Bone marrow (tissue), 2 donors: ENCODE measurements around the gene GPR146.
"Not testable (repeated sequence)": the region's sequence is repeated elsewhere in the genome, so short reads cannot be mapped to it uniquely, and the experiment has no call there.

Source experiments
- DNase-seq, 2 donors: peaks; one replicate each; lab custom pipeline; 2025; lab: John Stamatoyannopoulos, UW

The GPR146 gene

GRCh38 chr7:1044189-1045068, at the start of gene GPR146:
TSS of gene GPR146 (plus strand) at chr7:1044546. CDS start at chr7:1057516, 12,970 bp downstream.
- peak; percentile 65 to 89 for DNase-seq

- DNase-seq, result no peak
Measured at GRCh38 chr7:994592-995308, 49.6 kb upstream of the GPR146 start.

GRCh38 chr7:995571-995970, 48.8 kb upstream of the GPR146 start:
- DNase-seq, result no peak

DNA sequence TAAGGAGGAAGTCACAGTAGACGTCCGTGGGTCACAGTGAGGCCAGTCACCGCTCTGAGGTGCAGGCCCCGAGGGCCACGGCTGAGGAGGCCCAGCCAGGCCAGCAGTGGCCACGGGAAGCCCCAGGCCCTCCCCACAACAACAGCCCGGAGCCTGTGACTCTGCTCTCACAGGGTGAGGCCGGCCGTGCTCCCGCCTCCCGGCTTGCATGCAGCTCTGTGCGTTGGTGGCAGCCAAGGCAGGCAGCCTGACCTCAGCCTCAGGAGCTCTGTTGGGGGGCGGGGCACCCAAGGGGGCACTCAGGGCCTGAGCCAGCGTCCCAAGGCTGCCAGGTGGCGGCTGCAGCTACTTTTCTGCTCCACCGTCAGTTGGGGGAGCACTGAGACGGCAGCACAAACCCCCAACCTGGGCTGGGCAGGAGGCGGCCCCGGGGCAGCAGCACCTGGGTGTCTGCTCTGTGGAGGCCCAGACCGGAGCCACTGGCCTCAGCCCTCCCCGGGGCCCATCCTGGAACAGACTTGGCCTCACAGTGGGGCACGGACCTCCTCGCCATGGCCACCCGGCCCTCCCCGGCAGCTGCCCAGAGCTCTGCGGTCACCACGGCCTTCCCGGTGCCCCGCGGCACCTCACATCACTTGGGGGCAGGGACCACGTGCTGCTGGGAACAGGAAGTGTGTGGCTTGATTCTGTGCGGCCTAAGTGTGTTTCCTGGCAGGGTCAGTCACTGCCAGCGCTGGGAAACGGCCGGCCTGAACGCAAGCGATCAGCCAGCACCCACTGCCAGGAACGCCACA, 48.1 kb upstream of the GPR146 start:
- no peak for DNase-seq

DNA sequence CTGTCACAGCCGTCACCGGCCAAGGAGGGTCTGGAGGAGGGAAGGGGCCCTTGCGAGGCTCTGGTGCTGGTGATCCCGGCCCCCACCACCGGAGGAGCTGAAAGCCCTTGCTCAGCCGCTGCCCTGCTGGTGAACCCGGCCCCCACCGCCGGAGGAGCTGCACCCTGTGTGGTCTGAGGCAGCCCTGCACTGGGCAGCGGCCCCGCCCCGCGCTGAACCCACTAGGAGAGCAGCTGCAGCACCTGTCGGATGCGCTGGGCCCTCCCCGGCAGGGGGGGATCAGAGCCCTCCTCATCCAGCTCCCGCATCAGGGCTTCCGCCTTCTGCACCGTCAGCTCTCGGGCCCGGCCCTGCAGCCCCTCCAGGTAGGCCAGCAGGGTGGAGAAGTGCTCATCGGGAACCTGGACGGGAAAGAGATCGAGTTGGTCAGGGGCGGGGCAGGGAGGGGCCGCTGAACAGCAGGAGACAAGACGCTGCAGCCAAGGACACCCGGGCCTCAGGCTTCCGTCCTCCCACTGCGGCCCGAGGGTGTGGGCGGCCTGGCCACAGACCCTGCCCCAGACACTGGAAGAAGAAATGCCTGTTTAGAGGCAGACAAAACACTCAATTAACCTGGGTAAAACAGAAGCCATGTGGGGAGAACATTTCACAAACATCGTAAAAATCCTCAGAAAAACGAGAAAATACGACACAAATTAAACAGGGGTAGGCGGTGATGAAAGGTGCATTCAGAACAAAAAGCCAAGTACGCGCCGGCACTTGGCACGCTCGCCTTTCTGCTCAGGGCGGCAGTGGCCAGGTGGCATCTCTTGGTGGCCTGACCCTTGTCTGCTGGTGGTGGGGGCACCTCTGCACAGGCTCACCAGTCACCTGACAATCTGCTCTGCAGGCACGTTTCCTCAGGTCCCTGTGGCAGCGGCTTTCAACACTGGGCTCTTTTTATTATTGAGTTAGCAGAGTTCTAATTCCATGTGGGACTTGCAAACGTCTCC, 46.6 kb upstream of the GPR146 start:
- DNase-seq, result no peak

- DNase-seq, result no peak
Measured at GRCh38 chr7:999149-999879, 45.0 kb upstream of the GPR146 start.

DNA sequence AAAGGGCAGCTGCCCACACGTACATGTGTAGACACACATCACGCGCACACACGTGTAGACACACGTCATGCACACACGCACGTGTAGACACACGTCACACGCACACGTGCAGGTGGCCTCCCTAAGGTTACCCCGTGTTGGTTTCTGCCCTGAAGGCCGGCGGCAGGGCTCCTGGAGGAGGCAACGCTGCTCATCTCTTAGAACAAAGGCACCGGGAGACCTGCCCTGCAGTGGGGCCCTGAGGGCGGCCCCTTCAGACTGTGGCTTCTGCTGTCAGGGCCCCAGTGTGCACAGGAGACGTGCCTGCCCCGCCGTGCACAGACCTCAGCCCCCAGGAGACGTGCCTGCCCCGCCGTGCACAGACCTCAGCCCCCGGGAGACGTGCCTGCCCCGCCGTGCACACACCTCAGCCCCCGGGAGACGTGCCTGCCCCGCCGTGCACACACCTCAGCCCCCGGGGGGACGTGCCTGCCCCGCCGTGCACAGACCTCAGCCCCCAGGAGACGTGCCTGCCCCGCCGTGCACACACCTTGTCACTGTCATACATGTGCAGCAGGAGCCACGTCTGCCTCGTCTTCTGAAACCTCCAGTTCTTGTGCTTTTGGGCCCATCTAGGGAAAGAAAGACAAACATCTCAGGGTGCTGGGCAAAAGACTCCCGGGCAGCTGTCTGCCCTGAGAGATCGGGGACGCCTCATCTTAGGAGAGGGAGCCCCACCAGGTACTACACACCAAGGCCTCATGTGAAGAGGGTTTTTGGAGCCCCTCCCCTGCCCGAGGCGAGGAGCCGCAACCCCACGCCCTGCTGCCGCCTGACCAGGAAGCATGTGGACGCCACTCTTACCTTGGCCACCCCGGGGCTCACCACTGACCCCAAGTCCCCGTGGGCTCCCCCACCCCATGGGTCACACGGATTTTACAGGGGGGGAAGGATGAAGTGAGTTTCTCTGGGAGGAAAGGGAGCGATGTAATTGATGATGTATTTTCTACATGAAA, 44.1 kb upstream of the GPR146 start:
- no peak for DNase-seq

DNA sequence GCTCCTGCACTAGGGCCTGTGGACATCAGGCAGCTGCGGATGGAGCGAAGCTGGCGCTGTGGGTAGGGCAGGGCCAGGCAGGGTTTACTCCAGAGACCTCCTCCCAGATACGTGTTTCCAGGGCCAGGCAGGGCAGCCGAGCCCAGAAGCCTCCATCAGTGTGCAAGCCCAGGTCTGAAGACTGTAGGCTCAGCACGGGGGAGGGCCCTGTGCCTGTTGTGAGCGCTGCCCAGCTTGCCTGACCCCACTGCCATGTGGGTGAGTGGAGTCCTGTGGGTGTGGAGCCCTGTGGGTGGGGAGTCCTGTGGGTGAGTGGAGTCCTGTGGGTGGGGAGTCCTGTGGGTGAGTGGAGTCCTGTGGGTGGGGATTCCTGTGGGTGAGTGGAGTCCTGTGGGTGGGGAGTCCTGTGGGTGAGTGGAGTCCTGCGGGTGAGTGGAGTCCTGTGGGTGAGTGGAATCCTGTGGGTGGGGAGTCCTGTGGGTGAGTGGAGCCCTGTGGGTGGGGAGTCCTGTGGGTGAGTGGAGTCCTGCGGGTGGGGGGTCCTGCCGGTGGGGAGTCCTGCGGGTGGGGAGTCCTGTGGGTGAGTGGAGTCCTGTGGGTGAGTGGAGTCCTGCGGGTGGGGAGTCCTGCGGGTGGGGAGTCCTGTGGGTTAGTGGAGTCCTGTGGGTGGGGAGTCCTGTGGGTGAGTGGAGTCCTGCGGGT, 43.1 kb upstream of the GPR146 start:
- DNase-seq, result not testable (repeated sequence)

DNA sequence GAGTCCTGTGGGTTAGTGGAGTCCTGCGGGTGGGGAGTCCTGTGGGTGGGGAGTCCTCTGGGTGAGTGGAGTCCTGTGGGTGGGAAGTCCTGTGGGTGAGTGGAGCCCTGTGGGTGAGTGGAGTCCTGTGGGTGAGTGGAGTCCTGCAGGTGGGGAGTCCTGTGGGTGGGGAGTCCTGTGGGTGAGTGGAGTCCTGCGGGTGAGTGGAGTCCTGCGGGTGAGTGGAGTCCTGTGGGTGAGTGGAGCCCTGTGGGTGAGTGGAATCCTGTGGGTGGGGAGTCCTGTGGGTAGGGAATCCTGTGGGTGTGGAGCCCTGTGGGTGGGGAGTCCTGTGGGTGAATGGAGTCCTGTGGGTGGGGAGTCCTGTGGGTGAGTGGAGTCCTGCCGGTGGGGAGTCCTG, 42.3 kb upstream of the GPR146 start:
- DNase-seq, result not testable (repeated sequence)

- DNase-seq, result not testable (repeated sequence)
Measured at GRCh38 chr7:1002445-1002844, 41.9 kb upstream of the GPR146 start.

DNA sequence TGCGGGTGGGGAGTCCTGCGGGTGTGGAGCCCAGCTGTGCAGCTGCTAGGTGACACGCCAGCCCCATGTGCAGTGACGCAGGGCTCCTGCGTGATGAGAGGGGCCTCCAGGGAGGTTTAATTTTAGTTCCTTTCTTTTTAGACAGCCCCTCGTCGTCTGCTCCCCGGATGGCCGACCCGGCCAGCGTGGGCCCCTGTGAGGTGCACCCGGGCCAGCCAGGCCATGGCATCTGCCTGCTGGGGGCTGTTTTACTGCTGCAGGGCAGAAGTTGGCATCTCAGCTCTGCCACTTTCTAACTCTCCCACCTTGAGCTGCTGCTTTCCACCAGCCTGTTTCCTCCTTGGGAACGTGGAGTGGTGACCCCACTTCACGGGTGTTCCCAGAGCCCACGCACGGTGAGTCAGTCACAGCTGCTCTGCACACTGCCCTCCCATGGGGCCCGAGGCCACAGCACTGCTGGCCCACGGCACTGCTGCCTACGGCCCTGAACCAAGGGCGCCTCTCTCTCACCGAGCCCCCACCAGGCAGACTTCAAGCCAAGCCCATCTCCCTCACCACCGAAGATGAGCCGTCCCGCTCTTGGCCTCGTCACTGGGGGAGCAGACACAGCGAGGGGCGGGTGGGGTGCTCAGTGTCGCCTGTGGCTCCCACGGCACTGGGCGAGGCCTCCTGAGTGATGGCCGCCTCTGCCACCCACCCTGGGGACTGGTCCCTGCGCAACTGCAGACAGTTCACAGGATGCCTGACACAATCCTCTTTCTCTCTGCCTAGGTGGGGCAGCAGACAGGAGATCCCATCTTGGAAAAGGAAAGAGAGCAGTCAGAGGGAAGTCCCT, 40.1 kb upstream of the GPR146 start:
- DNase-seq, result no peak

GRCh38 chr7:1005303-1005702, 39.0 kb upstream of the GPR146 start:
- no peak for DNase-seq

- DNase-seq, result no peak
Measured at GRCh38 chr7:1007901-1008300, 36.4 kb upstream of the GPR146 start.

GRCh38 chr7:1008733-1009363, 35.5 kb upstream of the GPR146 start:
- DNase-seq, result no peak

GRCh38 chr7:1009747-1010146, 34.6 kb upstream of the GPR146 start:
- DNase-seq, result no peak

DNA sequence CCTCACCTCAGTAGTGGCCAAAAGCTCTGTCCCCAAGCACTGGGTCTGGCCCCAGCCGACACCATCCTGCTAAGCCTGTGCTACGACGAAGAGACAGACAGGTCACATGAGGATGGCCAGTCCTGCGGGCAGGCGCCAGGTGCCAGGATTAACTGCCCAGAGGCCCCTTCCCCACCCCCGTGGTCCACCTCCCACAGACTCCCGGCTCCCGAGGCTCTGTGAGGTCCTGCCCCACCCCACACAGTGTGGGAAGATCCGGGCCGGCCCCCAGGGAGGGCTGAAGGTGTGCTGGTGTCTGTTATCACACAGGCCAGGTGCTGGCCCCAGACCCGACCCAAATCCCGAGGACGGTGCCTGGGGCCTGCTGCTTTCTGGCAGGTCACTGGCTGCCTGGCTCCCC, 34.1 kb upstream of the GPR146 start:
- no peak for DNase-seq
